Endothelial cell of umbilical vein (primary cell): Measurements from ENCODE around the gene CXCL6. TPM values are rescaled to one million over a fixed set of nuclear protein-coding genes. Genes with fewer than 3 reads are reported as not detected.

Source experiments
- BruUV-seq: library from RNA; stranded (reverse); fragments of 400-500 nt; replicated peaks from 2 replicates; lab custom pipeline; 2021; lab: Mats Ljungman, UMichigan
- CTCF ChIA-PET: fragments of 300-600, 350-600 bp; sonication (Branson Sonifier 250); formaldehyde crosslinking; loops from one replicate; lab custom pipeline; 2021; ENCODE audit warnings: antibody characterized with exemption, inconsistent platforms; lab: Charles Lee
- POLR2A ChIA-PET: fragments of 300-600, 350-600 bp; sonication (Branson Sonifier 250); formaldehyde crosslinking; loops from one replicate; lab custom pipeline; 2021; ENCODE audit warnings: antibody characterized with exemption, inconsistent platforms; lab: Charles Lee
- DNase-seq: peaks from one replicate; pipeline ENCODE4 v3.0.0-alpha.2; 2011; ENCODE audit warnings: low read depth, low spot score
- FAIRE-seq: peaks from 2 replicates; lab custom pipeline; 2011; peaks lifted over from hg19 to GRCh38; lab: Jason Lieb, UNC
- H2AFZ ChIP-seq: 2 replicates; pipeline ENCODE4 v1.6.0; 2012; ENCODE audit warnings: low read depth, low read length, control low read depth, inconsistent platforms
- H3K27ac ChIP-seq: 2 replicates; pipeline ENCODE4 v1.5.1; 2011; ENCODE audit warnings: low read depth, mild to moderate bottlenecking, control low read depth, low read length, moderate library complexity; ENCODE audit not compliant: insufficient read depth
- H3K27me3 ChIP-seq, 2 experiments: 2 replicates each; pipeline versions ENCODE4 v1.6.0 to v1.6.1; 2011; ENCODE audit warnings: low read length in 2 of 2, mixed read lengths in 1 of 2; ENCODE audit not compliant: control insufficient read depth in 2 of 2, insufficient read depth in 2 of 2
- H3K36me3 ChIP-seq, 2 experiments: 2 replicates in 1 of 2; 3 replicates in 1 of 2; pipeline ENCODE4 v1.5.1; 2011; ENCODE audit warnings: low read length in 2 of 2, mild to moderate bottlenecking in 1 of 2, moderate library complexity in 1 of 2; ENCODE audit not compliant: control insufficient read depth in 2 of 2, insufficient read depth in 2 of 2; ENCODE audit errors: extremely low read depth in 1 of 2
- H3K4me1 ChIP-seq: 3 replicates; pipeline ENCODE4 v1.5.1; 2011; ENCODE audit warnings: mild to moderate bottlenecking, low read length; ENCODE audit not compliant: control insufficient read depth, insufficient read depth; ENCODE audit errors: extremely low read depth
- H3K4me2 ChIP-seq: 2 replicates; pipeline ENCODE4 v1.6.1; 2011; ENCODE audit warnings: low read length, control low read depth, mixed read lengths; ENCODE audit not compliant: insufficient read depth
- H3K4me3 ChIP-seq, 3 experiments: fragments of 200-600 bp in 1 of 3; sonication (generic), shearing (Covaris generic) in 1 of 3; replicated peaks in 1 of 3; 2 replicates each; pipeline ENCODE4 v1.5.1; 2011 to 2016; ENCODE audit warnings: control low read depth in 3 of 3, low read length in 3 of 3, mild to moderate bottlenecking in 2 of 3, inconsistent platforms in 1 of 3, low read depth in 1 of 3, moderate library complexity in 1 of 3; ENCODE audit not compliant: insufficient read depth in 1 of 3
- H3K79me2 ChIP-seq: 2 replicates; pipeline ENCODE4 v1.6.0; 2012; ENCODE audit warnings: low read length, inconsistent platforms; ENCODE audit not compliant: control insufficient read depth, insufficient read depth
- H3K9ac ChIP-seq: replicated peaks from 2 replicates; pipeline ENCODE3; 2011; ENCODE audit warnings: low read length, control low read depth; ENCODE audit not compliant: insufficient read depth; ENCODE audit errors: extremely low read depth
- H3K9me1 ChIP-seq: replicated peaks from 3 replicates; pipeline ENCODE4 v1.6.0; 2011; ENCODE audit warnings: mild to moderate bottlenecking, low read length; ENCODE audit not compliant: control insufficient read depth, insufficient read depth; ENCODE audit errors: extremely low read depth
- H3K9me3 ChIP-seq: replicated peaks from 2 replicates; pipeline ENCODE4 v1.5.1; 2012; ENCODE audit warnings: low read length, inconsistent platforms; ENCODE audit not compliant: control insufficient read depth, insufficient read depth
- H4K20me1 ChIP-seq: replicated peaks from 2 replicates; pipeline ENCODE3; 2011; ENCODE audit warnings: mild to moderate bottlenecking, low read length; ENCODE audit not compliant: control insufficient read depth, insufficient read depth; ENCODE audit errors: extremely low read depth
- EZH2 ChIP-seq: IDR thresholded peaks from 2 replicates; pipeline ENCODE4 v1.6.1; 2012; ENCODE audit warnings: borderline replicate concordance, low read depth, mild to moderate bottlenecking, moderate library complexity, low read length, inconsistent platforms; ENCODE audit not compliant: severe bottlenecking
- FOS ChIP-seq: IDR thresholded peaks from 2 replicates; pipeline ENCODE4 v1.6.1; 2011; ENCODE audit warnings: mild to moderate bottlenecking, low read length, moderate library complexity, borderline replicate concordance; ENCODE audit not compliant: insufficient read depth
- GATA2 ChIP-seq: IDR thresholded peaks from 2 replicates; pipeline ENCODE4 v1.7.0; 2011; ENCODE audit warnings: low read depth, mild to moderate bottlenecking, moderate library complexity, mixed read lengths, low read length; ENCODE audit not compliant: insufficient read length, insufficient read depth
- JUN ChIP-seq: IDR thresholded peaks from 2 replicates; pipeline ENCODE4 v1.6.1; 2011; ENCODE audit warnings: borderline replicate concordance, low read depth; ENCODE audit not compliant: insufficient read length, insufficient read depth
- MYC ChIP-seq: IDR thresholded peaks from one replicate; pipeline ENCODE4 v1.6.1; 2011; ENCODE audit warnings: mild to moderate bottlenecking, low read depth, low read length
- POLR2A ChIP-seq: IDR thresholded peaks from 2 replicates; pipeline ENCODE4 v1.6.1; 2012; ENCODE audit warnings: low read depth, mild to moderate bottlenecking, control low read depth, low read length
- POLR2AphosphoS5 ChIP-seq: IDR thresholded peaks from 2 replicates; pipeline ENCODE4 v1.6.1; 2012; ENCODE audit warnings: low read depth, mild to moderate bottlenecking, control low read depth, low read length, moderate library complexity; ENCODE audit not compliant: insufficient read depth
- dilution Hi-C: fragments of 300-500 bp; cut with MboI; formaldehyde crosslinking; loops from one replicate; pipeline ENCODE4 v1.15.0; 2019; ENCODE audit warnings: low sequenced_read_pairs; ENCODE audit not compliant: extremely low pct_ligation_motif_present
- intact Hi-C: fragments of 100-400 bp; cut with micrococcal nuclease; formaldehyde crosslinking; loops from one replicate; pipeline ENCODE4 v1.10.0; 2022
- polyA plus RNA-seq, 4 experiments: library from polyadenylated mRNA; depleted of rRNA in 3 of 4; stranded (reverse) in 3 of 4; unstranded in 1 of 4; fragments of >200 nt; gene quantifications; 2 replicates each; pipeline versions ENCODE4 v1.2.1 to v1.2.3, GENCODE V29; 2011 to 2012; ENCODE audit warnings: missing spikeins in 1 of 4
- total RNA-seq: library from RNA; stranded (reverse); gene quantifications from 2 replicates; pipeline ENCODE4 v1.2.3, GENCODE V29; 2021
- TF ChIP-seq, protein P1 (sequence below), 2 donors: IDR thresholded peaks; 1 replicate in 1 of 2; 2 replicates in 1 of 2; pipeline ENCODE4 v1.5.1; 2011; ENCODE audit warnings: low read length in 2 of 2, mild to moderate bottlenecking in 2 of 2, moderate library complexity in 2 of 2, control low read depth in 1 of 2, inconsistent platforms in 1 of 2, low read depth in 1 of 2; ENCODE audit not compliant: insufficient read depth in 1 of 2; ENCODE audit errors: extremely low read depth in 1 of 2
- TF ChIP-seq, protein P2 (sequence below): IDR thresholded peaks from 2 replicates; pipeline ENCODE4 v1.6.1; 2011; ENCODE audit not compliant: insufficient read depth, insufficient read length

Gene CXCL6
- total and polyA plus RNA-seq, 2 donors (not counting 3 experiments of a cell fraction or from before 2014, with no cell fraction given): 0.81 to 1.2 TPM

DNA sequence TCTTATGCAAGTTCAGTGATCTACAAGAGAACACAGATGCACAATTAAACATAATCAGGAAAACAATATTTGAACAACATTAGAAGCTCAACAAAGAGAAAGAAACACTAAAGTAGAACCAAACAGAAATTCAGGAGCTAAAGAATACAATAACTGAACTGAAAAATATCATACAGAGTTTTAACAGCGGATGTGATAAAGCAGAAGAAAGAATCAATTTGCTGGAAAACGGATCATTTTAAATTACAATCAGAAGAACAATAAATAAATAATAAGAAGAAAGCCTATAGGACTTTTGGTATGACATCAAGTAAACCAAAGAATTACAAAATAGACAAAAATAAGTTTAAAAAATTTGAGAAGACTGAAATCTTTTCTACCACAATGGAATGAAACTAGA, 36.3 kb upstream of the CXCL6 start:
- no peaks in the 10 kb centered on the region for H3K9me3 ChIP-seq
- DNase-seq: no peak
- H3K27ac ChIP-seq: no peak overlapping the region
- H3K27me3 ChIP-seq: no peaks in the 10 kb centered on the region
- intact Hi-C loops (no loop called here), dilution Hi-C loops (no loop called here)
- no peak overlapping the region for H2AFZ ChIP-seq
- ChIA-PET POLR2A (no interaction called here), CTCF (interaction anchor here (0.6 to 1.7 kb wide), 3 partner anchors 13 to 335 kb away, joined by 3 to 4 read pairs (median 4); no protein-coding TSS in a partner anchor)
- no peak overlapping the region for H3K4me3 ChIP-seq
- no peak overlapping the region for H3K9ac ChIP-seq
- no peaks in the 10 kb centered on the region for H3K4me1 ChIP-seq
- no peaks in the 10 kb centered on the region for H4K20me1 ChIP-seq
- H3K79me2 ChIP-seq: no peaks in the 10 kb centered on the region
- TF ChIP-seq JUN (no peak), POLR2AphosphoS5 (no peak), FOS (no peak), POLR2A (no peak), GATA2 (no peak), MYC (no peak), EZH2 (no peak)
- TF ChIP-seq, protein P1, sequence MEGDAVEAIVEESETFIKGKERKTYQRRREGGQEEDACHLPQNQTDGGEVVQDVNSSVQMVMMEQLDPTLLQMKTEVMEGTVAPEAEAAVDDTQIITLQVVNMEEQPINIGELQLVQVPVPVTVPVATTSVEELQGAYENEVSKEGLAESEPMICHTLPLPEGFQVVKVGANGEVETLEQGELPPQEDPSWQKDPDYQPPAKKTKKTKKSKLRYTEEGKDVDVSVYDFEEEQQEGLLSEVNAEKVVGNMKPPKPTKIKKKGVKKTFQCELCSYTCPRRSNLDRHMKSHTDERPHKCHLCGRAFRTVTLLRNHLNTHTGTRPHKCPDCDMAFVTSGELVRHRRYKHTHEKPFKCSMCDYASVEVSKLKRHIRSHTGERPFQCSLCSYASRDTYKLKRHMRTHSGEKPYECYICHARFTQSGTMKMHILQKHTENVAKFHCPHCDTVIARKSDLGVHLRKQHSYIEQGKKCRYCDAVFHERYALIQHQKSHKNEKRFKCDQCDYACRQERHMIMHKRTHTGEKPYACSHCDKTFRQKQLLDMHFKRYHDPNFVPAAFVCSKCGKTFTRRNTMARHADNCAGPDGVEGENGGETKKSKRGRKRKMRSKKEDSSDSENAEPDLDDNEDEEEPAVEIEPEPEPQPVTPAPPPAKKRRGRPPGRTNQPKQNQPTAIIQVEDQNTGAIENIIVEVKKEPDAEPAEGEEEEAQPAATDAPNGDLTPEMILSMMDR (IDR thresholded peaks at IDR 0.05; ENCODE audit: extremely low read depth in 1 of 2, insufficient read depth in 1 of 2, low read depth in 1 of 2, low read length in 2 of 2): no peak
- TF ChIP-seq, protein P2, sequence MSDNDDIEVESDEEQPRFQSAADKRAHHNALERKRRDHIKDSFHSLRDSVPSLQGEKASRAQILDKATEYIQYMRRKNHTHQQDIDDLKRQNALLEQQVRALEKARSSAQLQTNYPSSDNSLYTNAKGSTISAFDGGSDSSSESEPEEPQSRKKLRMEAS: no peak
- FAIRE-seq: no peak
- no peaks in the 10 kb centered on the region for H3K9me1 ChIP-seq
- no peaks in the 10 kb centered on the region for H3K36me3 ChIP-seq
- no peak overlapping the region for H3K4me2 ChIP-seq
- no TSS peak for BruUV-seq
